Suppressor macrophage (primary cell): ENCODE results near the gene INPP4A.
"Not testable (repeated sequence)": the region's sequence is repeated elsewhere in the genome, so short reads cannot be mapped to it uniquely, and the experiment has no call there.

ENCODE experiments used
- DNase-seq, 4 experiments: peaks; one replicate each; pipeline ENCODE4 v3.0.0-alpha.2; 2020 to 2022

The INPP4A gene

GRCh38 chr2:98588880-98589431 lies 144.3 kb downstream of the INPP4A start:
- DNase-seq = no peak

DNA sequence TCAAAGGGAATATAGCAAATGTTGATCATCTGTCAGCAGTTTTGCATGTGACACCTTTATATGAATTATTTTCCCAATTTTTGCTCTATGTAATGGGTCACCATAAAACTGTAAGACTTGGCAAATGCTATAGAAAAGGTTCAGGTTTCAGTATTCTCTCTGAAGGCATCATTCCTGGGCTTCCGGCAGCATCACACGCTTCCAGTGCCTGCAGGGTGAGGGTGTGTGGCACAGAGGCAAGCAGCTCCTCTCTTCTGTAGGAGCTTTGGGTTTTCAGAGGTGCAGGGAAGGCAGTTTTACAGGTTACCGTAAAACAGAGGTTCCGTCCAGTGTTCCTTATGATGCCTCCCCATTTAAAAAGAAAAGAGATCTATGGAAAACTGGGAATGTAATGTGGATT lies 144.8 kb downstream of the INPP4A start:
- no peak for DNase-seq

DNA sequence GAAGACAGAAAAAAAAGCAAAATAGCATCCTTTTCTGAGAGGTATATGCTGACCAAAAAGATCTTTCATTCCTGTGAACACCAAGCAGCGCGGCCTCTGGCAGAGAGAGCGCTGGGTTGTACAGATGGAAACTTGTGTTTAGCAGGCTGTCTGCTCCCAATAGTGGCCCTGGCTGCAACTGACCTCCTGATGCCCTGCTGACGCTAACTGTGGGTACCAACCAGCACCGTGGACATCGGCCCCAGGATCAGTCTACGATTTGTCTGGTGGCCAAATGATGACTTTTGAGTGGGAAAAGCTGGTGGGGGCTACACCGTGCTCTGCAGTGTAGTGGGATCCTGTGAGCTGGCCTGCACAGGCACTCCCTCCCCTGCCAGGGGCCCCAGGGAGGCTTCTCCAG lies 147.9 kb downstream of the INPP4A start:
- DNase-seq = no peak

DNA sequence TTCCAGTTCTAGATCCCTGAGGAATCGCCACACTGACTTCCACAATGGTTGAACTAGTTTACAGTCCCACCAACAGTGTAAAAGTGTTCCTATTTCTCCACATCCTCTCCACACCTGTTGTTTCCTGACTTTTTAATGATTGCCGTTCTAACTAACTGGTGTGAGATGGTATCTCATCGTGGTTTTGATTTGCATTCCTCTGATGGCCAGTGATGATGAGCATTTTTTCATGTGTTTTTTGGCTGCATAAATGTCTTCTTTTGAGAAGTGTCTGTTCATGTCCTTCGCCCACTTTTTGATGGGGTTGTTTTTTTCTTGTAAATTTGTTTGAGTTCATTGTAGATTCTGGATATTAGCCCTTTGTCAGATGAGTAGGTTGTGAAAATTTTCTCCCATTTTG lies 150.0 kb downstream of the INPP4A start:
- DNase-seq = not testable (repeated sequence)

DNA sequence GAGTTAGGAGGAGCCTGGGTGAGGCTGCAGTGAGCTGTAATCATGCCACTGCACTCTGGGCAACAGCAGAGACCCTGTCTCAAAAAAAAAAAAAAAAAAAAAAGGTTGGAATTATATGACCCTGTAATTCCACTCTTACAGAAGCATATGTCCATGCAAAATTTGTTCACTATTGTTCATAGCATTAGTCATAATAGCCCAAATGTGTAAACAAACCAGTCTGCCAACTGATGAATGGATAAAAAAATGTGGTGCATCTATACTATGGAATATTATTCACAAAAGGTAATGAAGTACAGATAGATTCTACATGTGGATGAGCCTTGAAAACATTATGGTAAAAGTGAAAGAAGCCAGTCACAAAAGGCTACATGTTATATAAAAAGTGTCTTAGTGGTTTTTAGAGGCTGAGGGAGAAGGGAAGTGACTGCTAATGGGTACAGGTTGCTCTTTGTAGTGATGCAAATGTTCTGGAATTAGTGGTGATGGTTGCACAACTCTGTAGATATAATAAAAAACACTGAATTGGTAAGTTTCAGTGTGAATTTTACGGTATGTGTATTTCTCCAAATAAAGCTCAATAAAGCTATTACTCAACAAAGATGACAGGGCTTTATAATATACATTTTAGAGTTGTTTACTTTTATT lies 154.2 kb downstream of the INPP4A start:
- no peak for DNase-seq

DNA sequence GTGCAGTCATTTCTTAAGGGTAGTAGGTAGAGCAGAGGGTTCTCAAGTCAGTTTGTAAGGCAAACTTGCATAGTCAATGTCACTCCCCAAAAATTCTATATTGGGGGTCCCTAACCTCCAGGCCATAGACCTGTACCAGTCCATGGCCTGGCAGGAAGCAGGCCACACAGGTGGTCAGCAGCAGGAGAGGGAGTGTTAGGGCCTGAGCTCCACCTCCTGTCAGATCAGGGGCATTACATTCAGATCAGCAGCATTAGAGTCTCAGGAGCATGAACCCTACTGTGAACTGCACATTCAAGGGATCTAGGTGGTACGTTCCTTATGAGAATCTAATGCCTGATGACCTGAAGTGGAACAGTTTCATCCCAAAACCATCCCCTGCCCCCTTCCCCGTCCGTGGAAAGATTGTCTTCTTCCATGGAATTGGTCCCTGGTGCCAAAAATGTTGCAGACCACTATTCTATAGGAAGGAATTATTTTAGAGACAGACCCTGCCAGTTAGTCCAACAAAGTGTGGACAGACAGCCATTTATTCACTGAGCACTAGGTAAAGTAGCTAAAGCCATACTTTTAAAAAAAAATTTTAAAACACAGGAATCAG lies 157.0 kb downstream of the INPP4A start:
- DNase-seq = peak; percentile 6 to 34 (median 31)

DNA sequence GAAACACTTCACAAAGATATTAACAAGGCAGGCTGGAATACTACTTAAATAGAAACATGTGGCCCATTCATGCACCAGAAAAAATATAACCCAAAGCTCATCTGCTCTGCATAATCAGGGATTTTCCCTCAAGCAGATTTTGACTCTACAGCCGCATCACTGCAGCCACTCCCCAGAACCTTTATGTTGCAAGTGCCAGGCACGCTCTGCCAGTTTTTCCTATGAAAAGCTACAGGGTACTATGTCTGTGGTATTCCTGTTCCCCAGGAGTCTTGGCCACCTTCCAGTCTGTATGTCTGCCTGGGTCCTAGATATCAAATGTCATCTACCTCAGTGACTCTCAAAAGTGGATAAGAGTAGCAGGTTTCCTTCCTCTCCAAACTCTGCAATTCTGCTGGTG lies 159.9 kb downstream of the INPP4A start:
- DNase-seq = no peak

DNA sequence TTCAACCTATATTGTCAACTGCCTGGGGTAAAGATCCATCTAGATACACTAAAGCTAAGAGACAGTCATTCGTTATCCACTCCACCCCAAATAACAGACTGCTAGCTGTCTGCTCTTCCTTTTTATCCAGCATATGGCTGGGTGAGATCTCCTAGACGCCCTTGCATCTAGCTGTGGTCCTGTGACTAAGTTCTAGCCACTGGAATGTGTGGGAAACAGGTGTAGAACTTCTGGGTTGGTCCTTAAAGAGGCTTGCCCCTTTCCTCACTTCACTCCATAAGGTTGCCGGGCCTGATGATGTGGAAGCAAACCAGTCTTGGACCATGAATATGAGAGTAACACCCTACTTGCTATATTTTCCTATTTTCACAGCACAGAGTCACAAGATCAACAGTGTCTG lies 160.4 kb downstream of the INPP4A start:
- DNase-seq = no peak

GRCh38 chr2:98606431-98606830 lies 161.8 kb downstream of the INPP4A start:
- DNase-seq = no peak

- DNase-seq = peak; percentile 11 to 36 (median 23)
These were observed 162.4 kb downstream of the INPP4A start for GRCh38 chr2:98607104-98607503.

DNA sequence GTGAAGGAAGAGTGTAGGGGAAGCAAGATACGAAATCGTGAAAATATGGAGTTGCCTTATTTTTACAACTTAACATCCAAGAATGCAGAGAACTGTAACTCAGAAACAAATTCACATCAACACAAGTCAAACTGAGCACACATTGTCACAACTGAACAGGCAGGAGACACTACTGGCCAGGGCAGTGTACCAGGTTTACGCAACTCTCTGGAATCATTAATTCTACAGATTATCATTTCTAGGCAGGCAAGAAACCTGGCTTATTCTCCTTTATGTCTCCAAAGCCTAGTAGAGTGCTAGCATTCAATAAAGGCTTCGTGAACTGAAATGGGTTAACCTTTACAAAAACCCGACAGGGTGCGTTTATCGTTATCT lies 163.1 kb downstream of the INPP4A start:
- DNase-seq = peak in 2 of 4 experiments; percentile 3 to 8

DNA sequence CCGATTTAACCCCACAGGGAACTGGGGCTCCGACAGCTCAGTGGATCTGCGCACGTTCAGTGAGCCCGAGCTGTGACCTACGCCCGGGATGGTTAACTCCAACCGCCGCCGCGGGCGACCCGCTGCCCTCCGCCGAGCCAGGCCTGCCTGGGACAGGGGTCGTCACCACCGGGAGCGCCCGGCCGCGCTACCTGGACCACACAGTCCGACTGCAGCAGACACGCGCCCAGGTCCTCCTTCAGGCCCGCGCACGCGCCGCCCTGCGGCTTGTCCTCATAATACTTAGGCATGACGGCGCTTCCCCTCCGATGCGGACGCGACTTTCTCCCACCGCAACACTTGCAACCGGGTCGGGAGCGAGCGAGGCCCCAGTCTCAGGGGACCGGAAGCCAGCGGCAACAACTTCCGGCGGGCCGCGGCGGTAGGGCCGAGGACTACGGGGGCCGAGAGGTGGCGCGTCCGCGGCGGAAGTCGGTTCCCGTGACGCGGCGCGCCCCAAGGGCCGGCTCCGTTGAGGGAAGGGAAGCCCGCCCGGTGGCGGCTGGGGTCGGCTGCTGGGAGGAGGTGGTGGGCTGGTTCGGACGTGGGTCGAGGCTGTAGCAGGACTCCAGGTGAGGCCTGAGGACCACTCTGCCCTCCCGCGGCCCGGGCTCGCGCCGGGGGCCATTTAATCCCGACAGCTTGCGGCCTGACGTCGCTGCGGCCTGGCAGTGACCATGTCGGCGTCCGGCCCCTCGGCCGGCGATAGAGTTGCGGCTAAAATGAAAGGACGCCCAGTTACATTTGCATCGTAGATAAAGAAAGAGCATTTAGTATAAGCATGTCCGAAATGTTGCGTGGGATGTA lies 163.7 kb downstream of the INPP4A start, which contains the start of the genes COA5 and UNC50:
COA5 (minus strand) TSS at position 397 of the 846 bp plus-strand sequence; CDS start at position 290, 107 bp downstream.
UNC50 (plus strand) TSS at position 474 of the 846 bp plus-strand sequence. CDS start 1,171 bp downstream, outside the sequence.
- peak; percentile 96 to 98 (median 96) for DNase-seq

DNA sequence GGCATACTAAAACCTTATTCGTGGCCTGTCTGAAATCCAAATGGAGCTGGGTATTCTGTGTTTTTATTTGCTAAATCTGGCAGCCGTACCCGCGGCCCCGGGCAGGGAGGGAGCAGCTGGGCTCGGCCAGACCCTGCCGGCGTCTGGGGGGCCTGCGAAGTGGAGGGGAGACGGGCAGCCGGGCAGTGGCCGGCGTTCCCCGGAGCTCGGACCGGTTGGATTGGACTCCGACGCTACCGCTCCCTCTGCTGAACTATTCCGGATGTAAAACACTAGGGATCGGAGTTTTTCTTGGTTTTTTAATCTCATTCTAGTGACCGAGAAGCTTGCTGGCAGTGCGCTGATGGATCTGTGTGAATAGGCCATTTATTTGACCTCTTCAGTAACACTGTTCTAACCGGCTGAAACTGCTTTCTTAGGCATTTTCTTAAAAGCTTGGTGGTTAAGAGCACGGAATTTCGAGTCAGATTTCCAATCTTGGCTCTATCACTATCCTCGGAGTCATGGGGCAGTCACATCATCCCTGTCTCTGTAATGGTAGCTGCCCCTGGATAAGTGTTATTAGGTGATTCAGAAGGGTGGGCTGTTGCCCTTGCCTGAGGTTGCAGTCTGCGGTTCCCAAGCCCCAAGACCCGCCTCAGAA lies 164.4 kb downstream of the INPP4A start:
- peak; percentile 33 to 51 (median 50) for DNase-seq

DNA sequence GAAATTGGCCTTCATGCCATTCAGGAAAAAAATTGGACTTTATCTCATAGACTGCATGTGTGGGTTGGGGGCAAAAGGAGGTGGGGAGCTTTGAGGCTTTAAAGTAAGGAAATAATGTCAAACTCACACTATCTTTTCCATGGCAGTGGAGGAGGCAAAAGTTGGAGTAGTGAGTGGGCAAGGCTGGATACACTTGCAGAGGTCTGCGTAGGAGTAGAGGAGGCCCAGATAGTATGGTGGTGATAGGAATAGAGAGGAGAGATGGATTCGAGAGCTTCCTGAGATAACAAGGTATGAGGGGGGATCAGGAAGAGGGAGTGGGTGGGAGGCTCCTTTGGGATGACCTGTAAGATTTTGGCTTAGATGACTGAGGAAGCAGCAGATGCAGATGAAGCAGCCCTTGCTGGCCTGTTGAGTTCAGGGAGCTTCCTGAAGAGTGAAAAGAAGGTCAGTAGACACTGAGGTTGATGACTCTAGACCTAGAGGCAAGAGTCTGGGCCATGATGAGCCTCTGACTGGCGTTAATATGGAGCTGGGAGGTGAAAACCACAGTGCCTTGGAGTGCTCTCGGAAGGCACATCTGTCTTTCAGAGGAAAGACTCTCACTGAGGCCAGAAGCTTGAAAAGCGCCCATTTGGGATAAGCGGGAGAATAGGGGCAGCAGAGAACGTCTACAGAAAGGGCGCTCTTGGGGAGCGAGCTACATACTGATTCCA lies 169.5 kb downstream of the INPP4A start:
- DNase-seq = no peak

- peak; percentile 12 to 25 (median 18) for DNase-seq
These were observed 170.8 kb downstream of the INPP4A start for GRCh38 chr2:98615481-98615880.

- no peak for DNase-seq
These were observed 172.5 kb downstream of the INPP4A start for GRCh38 chr2:98617149-98617548.

DNA sequence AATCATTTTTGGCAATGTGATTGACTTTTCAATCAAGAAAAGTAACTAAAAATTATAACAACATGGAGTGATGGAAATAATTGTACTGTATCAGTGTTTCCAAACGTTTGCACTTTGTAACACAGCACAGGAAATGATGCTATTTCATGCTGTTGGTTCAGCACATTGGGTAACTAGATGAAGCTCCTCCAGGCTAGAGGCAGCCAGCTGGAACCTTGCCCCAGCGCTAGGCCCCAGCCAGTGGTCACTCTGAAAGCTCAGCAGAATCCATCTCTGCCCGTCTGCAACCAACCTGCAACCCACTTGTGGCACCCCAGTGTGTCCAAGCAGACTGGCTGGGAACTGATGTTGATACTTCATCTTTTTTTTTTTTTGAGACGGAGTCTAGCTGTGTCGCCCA lies 179.0 kb downstream of the INPP4A start:
- DNase-seq = peak; percentile 18 to 63 (median 26)

- no peak for DNase-seq
These were observed 187.7 kb downstream of the INPP4A start for GRCh38 chr2:98632351-98632750.

- DNase-seq = peak in 1 of 4 experiments; percentile 10
These were observed 189.9 kb downstream of the INPP4A start for GRCh38 chr2:98634406-98635092.

DNA sequence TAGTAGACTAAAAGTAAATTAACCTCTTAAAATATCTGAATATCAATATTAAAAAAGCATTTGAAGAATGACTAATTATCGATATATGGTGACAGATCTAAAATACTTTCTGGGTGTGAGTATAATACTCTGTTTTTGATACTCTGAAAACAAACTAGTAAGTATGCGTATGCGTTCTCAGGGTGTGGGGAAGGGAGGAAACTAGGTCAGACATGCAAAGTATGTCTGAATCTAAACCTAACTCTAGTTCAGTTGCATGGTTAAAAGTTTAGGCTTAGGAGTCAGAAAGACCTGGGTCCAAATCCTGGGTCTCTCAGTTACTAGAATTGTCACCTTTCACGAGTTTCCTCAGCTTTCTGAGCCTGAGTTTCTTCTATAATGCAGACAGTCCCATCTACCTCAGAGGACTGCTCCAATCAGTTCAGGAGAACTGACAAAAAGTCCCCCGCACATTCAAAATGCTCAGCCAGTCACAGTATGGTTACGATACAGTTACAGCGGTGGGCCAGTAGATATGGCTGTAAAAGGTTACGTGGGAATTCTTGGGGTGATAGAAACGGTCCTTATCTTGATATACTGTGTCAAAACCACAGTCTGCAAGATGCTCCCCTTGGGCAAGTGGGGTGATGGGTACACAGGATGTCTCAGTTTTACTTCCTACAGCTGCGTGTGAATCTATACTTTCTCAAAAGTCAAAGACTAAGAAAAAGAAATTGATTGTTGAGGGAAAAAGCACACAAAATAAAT lies 192.9 kb downstream of the INPP4A start:
- no peak for DNase-seq
